HG03064 (cell line): ENCODE results near the gene VPS18.
"Not testable (repeated sequence)": the region's sequence is repeated elsewhere in the genome, so short reads cannot be mapped to it uniquely, and the experiment has no call there.

Source experiments
- ATAC-seq: cut with Tn5 transposase; IDR thresholded peaks from one replicate; pipeline ENCODE4 v1.9.1; 2021; ENCODE audit warnings: low read depth; ENCODE audit not compliant: unreplicated experiment

Gene VPS18

GRCh38 chr15:40893733-40894680 lies at the start of gene VPS18:
Gene VPS18 (plus strand): TSS chr15:40894450. CDS start chr15:40894769, 319 bp downstream.
- ATAC-seq: peak; percentile 76

GRCh38 chr15:40844696-40845030 lies 49.6 kb upstream of the VPS18 start:
- no peak for ATAC-seq

GRCh38 chr15:40845036-40845435 lies 49.2 kb upstream of the VPS18 start:
- ATAC-seq: no peak

- ATAC-seq: no peak
These were observed 48.6 kb upstream of the VPS18 start for GRCh38 chr15:40845511-40846284.

GRCh38 chr15:40846841-40847222 lies 47.4 kb upstream of the VPS18 start:
- ATAC-seq: no peak

GRCh38 chr15:40847223-40847961 lies 46.9 kb upstream of the VPS18 start:
- no peak for ATAC-seq

GRCh38 chr15:40850576-40851112 lies 43.6 kb upstream of the VPS18 start:
- ATAC-seq: no peak

- ATAC-seq: no peak
These were observed 41.7 kb upstream of the VPS18 start for GRCh38 chr15:40852529-40852928.

GRCh38 chr15:40853241-40853890 lies 40.9 kb upstream of the VPS18 start:
- no peak for ATAC-seq

- ATAC-seq: no peak
These were observed 40.1 kb upstream of the VPS18 start for GRCh38 chr15:40854161-40854560.

GRCh38 chr15:40855706-40856234 lies 38.5 kb upstream of the VPS18 start:
- no peak for ATAC-seq

- no peak for ATAC-seq
These were observed 37.5 kb upstream of the VPS18 start for GRCh38 chr15:40856746-40857145.

GRCh38 chr15:40857601-40858341 lies 36.5 kb upstream of the VPS18 start:
- no peak for ATAC-seq

GRCh38 chr15:40858706-40859105 lies 35.5 kb upstream of the VPS18 start:
- ATAC-seq: no peak

- ATAC-seq: no peak
These were observed 34.9 kb upstream of the VPS18 start for GRCh38 chr15:40859206-40859851.

GRCh38 chr15:40861147-40861546 lies 33.1 kb upstream of the VPS18 start:
- not testable (repeated sequence) for ATAC-seq

GRCh38 chr15:40863660-40864270 lies 30.5 kb upstream of the VPS18 start:
- no peak for ATAC-seq

GRCh38 chr15:40867199-40867598 lies 27.1 kb upstream of the VPS18 start:
- no peak for ATAC-seq
